Measurements from ENCODE around the gene TPK1. TPM values are rescaled to one million over a fixed set of nuclear protein-coding genes. Genes with fewer than 3 reads are reported as not detected.

TPK1 gene
- total RNA-seq, 6 experiments from 2014 or later, result 3.1 to 6.7 (median 4.3) TPM

GRCh38 chr7:144407266-144407931, 428.5 kb downstream of the TPK1 start:
- no peaks in the 10 kb centered on the region for H3K4me1 ChIP-seq
- WGBS (ENCODE audit: insufficient coverage, low coverage, low lambda C conversion rate, missing lambda C conversion rate), result 55% methylated on average over 11 of the region's 12 CpGs
- no peak overlapping the region for H3K4me3 ChIP-seq
- no peak overlapping the region for H3K27ac ChIP-seq
- peak in 1 of 4 donors; percentile 28 for ATAC-seq
- TF ChIP-seq POLR2A (IDR thresholded peaks at IDR 0.05), result no peak
- TF ChIP-seq CTCF (IDR thresholded peaks at IDR 0.05), result no peak
- H3K9me3 ChIP-seq, result no peaks in the 10 kb centered on the region
- intact Hi-C loops (cut with DNase I), result no loop called here
- no peak for DNase-seq
- no peaks in the 10 kb centered on the region for H3K27me3 ChIP-seq
- H3K36me3 ChIP-seq, result no peaks in the 10 kb centered on the region

GRCh38 chr7:144404946-144405345, 430.9 kb downstream of the TPK1 start:
- no peak for DNase-seq
- no peaks in the 10 kb centered on the region for H3K27me3 ChIP-seq
- intact Hi-C loops (cut with DNase I), result no loop called here
- no peak for ATAC-seq
- no peaks in the 10 kb centered on the region for H3K36me3 ChIP-seq
- WGBS (ENCODE audit: insufficient coverage, low coverage, low lambda C conversion rate, missing lambda C conversion rate), result 65% methylated on average over 4 of the region's 4 CpGs
- no peaks in the 10 kb centered on the region for H3K4me1 ChIP-seq
- no peak overlapping the region for H3K4me3 ChIP-seq
- TF ChIP-seq POLR2A (IDR thresholded peaks at IDR 0.05) (no peak), CTCF (IDR thresholded peaks at IDR 0.05) (no peak)
- no peaks in the 10 kb centered on the region for H3K9me3 ChIP-seq
- H3K27ac ChIP-seq, result no peak overlapping the region

- 50% methylated on average over 2 of the region's 39 CpGs for WGBS (ENCODE audit: insufficient coverage, low coverage, low lambda C conversion rate, missing lambda C conversion rate)
- ATAC-seq (peak in 1 of 4 donors; percentile 21), DNase-seq (no peak)
- Histone ChIP-seq H3K27ac (no peak within 1 kb of the TSS), H3K4me3 (no peak within 1 kb of the TSS), H3K27me3 (no peaks in the 10 kb centered on the region), H3K36me3 (no peaks in the 10 kb centered on the region), H3K4me1 (no peaks in the 10 kb centered on the region), H3K9me3 (no peaks in the 10 kb centered on the region)
- TF ChIP-seq CTCF (IDR thresholded peaks at IDR 0.05) (no peak), POLR2A (IDR thresholded peaks at IDR 0.05) (no peak)
- intact Hi-C loops (cut with DNase I), result no loop called here
Measured at GRCh38 chr7:144403649-144404061, 432.2 kb downstream of the TPK1 start, which contains the start of gene NOBOX. Gene NOBOX, minus strand, starts transcription at chr7:144403693.

GRCh38 chr7:144403102-144403501, 432.8 kb downstream of the TPK1 start:
- Histone ChIP-seq H3K27ac (no peak overlapping the region), H3K4me3 (no peak overlapping the region), H3K27me3 (no peaks in the 10 kb centered on the region), H3K9me3 (no peaks in the 10 kb centered on the region), H3K36me3 (no peaks in the 10 kb centered on the region), H3K4me1 (no peaks in the 10 kb centered on the region)
- TF ChIP-seq CTCF (IDR thresholded peaks at IDR 0.05), result no peak
- no peak for TF ChIP-seq POLR2A (IDR thresholded peaks at IDR 0.05)
- 71% methylated on average over 1 of the region's 11 CpGs for WGBS (ENCODE audit: insufficient coverage, low coverage, low lambda C conversion rate, missing lambda C conversion rate)
- ATAC-seq (no peak), DNase-seq (no peak)
- intact Hi-C loops (cut with DNase I), result no loop called here

Small RNA genes lying within 50 kb of the gene (small RNA-seq; reads per million reads assigned to genes)
- 0 reads per million in 2 experiments for gene RNU6ATAC40P

Data from right lobe of liver (tissue), 6 donors.